ENCODE measurements around the gene DPH1.

- TF ChIP-seq CTCF (IDR thresholded peaks at IDR 0.05) = no peak
- no peak for TF ChIP-seq POLR2A (IDR thresholded peaks at IDR 0.05)
- no peak for TF ChIP-seq POLR2AphosphoS5 (IDR thresholded peaks at IDR 0.05)
Observed at GRCh38 chr17:2044263-2044894, 14.4 kb downstream of the DPH1 start.
